ENCODE results near the gene MAGI1. TPM values are rescaled to one million over a fixed set of nuclear protein-coding genes. Genes with fewer than 3 reads are reported as not detected.
"Not testable (repeated sequence)": the region's sequence is repeated elsewhere in the genome, so short reads cannot be mapped to it uniquely, and the experiment has no call there.

Gene MAGI1
- total RNA-seq, 2 donors from 2014 or later: 0.39 TPM; not detected in 1

- H3K36me3 Mint-ChIP-seq: no peaks in the 10 kb centered on the region
- ATAC-seq: no peak
- H3K9me3 Mint-ChIP-seq: no peaks in the 10 kb centered on the region
- H3K27ac Mint-ChIP-seq: no peak overlapping the region
- DNase-seq (ENCODE audit: low spot score in 2 of 2): no peak
Observed at GRCh38 chr3:65745306-65745705, 293.4 kb downstream of the MAGI1 start.

GRCh38 chr3:65742914-65743313 lies 295.8 kb downstream of the MAGI1 start:
- ATAC-seq: no peak
- no peak overlapping the region for H3K27ac Mint-ChIP-seq
- H3K9me3 Mint-ChIP-seq: no peaks in the 10 kb centered on the region
- no peaks in the 10 kb centered on the region for H3K36me3 Mint-ChIP-seq
- DNase-seq (ENCODE audit: low spot score in 2 of 2): no peak

- no peak for DNase-seq (ENCODE audit: low spot score in 2 of 2)
- no peaks in the 10 kb centered on the region for H3K36me3 Mint-ChIP-seq
- no peak for ATAC-seq
- no peaks in the 10 kb centered on the region for H3K9me3 Mint-ChIP-seq
- no peak overlapping the region for H3K27ac Mint-ChIP-seq
Observed at GRCh38 chr3:65741540-65741939, 297.2 kb downstream of the MAGI1 start.

- ATAC-seq: no peak
- no peak for DNase-seq (ENCODE audit: low spot score in 2 of 2)
- Mint-ChIP-seq H3K27ac (no peak overlapping the region), H3K9me3 (no peaks in the 10 kb centered on the region), H3K36me3 (no peaks in the 10 kb centered on the region)
Observed at GRCh38 chr3:65739901-65740541, 298.7 kb downstream of the MAGI1 start.

- Mint-ChIP-seq H3K9me3 (no peaks in the 10 kb centered on the region), H3K36me3 (no peaks in the 10 kb centered on the region), H3K27ac (no peak overlapping the region)
- ATAC-seq (no peak), DNase-seq (ENCODE audit: low spot score in 2 of 2) (no peak)
Observed at GRCh38 chr3:65734792-65735191, 303.9 kb downstream of the MAGI1 start.

- ATAC-seq (no peak), DNase-seq (ENCODE audit: low spot score in 2 of 2) (no peak)
- no peaks in the 10 kb centered on the region for H3K9me3 Mint-ChIP-seq
- H3K27ac Mint-ChIP-seq: no peak overlapping the region
- no peaks in the 10 kb centered on the region for H3K36me3 Mint-ChIP-seq
Observed at GRCh38 chr3:65734382-65734781, 304.3 kb downstream of the MAGI1 start.

- Mint-ChIP-seq H3K9me3 (no peaks in the 10 kb centered on the region), H3K27ac (no peak overlapping the region), H3K36me3 (no peaks in the 10 kb centered on the region)
- DNase-seq (ENCODE audit: low spot score in 2 of 2): no peak
- ATAC-seq: no peak
Observed at GRCh38 chr3:65733459-65733858, 305.3 kb downstream of the MAGI1 start.

GRCh38 chr3:65732051-65732935 lies 306.4 kb downstream of the MAGI1 start:
- no peaks in the 10 kb centered on the region for H3K9me3 Mint-ChIP-seq
- H3K27ac Mint-ChIP-seq: no peak overlapping the region
- no peaks in the 10 kb centered on the region for H3K36me3 Mint-ChIP-seq
- peak in 1 of 2 donors; percentile 10 for DNase-seq (ENCODE audit: low spot score in 2 of 2)
- peak in 1 of 2 donors; percentile 51 for ATAC-seq

- DNase-seq (ENCODE audit: low spot score in 2 of 2): no peak
- ATAC-seq: no peak
- H3K36me3 Mint-ChIP-seq: no peaks in the 10 kb centered on the region
- no peaks in the 10 kb centered on the region for H3K9me3 Mint-ChIP-seq
- H3K27ac Mint-ChIP-seq: no peak overlapping the region
Observed at GRCh38 chr3:65730449-65730848, 308.3 kb downstream of the MAGI1 start.

- DNase-seq (ENCODE audit: low spot score in 2 of 2): no peak
- no peak for ATAC-seq
- Mint-ChIP-seq H3K36me3 (no peaks in the 10 kb centered on the region), H3K27ac (no peak overlapping the region), H3K9me3 (no peaks in the 10 kb centered on the region)
Observed at GRCh38 chr3:65729973-65730372, 308.7 kb downstream of the MAGI1 start.

GRCh38 chr3:65729555-65729954 lies 309.2 kb downstream of the MAGI1 start:
- Mint-ChIP-seq H3K9me3 (no peaks in the 10 kb centered on the region), H3K27ac (no peak overlapping the region), H3K36me3 (no peaks in the 10 kb centered on the region)
- ATAC-seq (no peak), DNase-seq (ENCODE audit: low spot score in 2 of 2) (no peak)

- DNase-seq (ENCODE audit: low spot score in 2 of 2): no peak
- no peak overlapping the region for H3K27ac Mint-ChIP-seq
- H3K9me3 Mint-ChIP-seq: no peaks in the 10 kb centered on the region
- no peak for ATAC-seq
- H3K36me3 Mint-ChIP-seq: no peaks in the 10 kb centered on the region
Observed at GRCh38 chr3:65728138-65728537, 310.6 kb downstream of the MAGI1 start.

GRCh38 chr3:65723985-65724384 lies 314.7 kb downstream of the MAGI1 start:
- H3K9me3 Mint-ChIP-seq: no peaks in the 10 kb centered on the region
- no peak for DNase-seq (ENCODE audit: low spot score in 2 of 2)

GRCh38 chr3:65723011-65723410 lies 315.7 kb downstream of the MAGI1 start:
- DNase-seq (ENCODE audit: low spot score in 2 of 2) (no peak), ATAC-seq (no peak)
- no peaks in the 10 kb centered on the region for H3K36me3 Mint-ChIP-seq
- H3K27ac Mint-ChIP-seq: no peak overlapping the region
- no peaks in the 10 kb centered on the region for H3K9me3 Mint-ChIP-seq

More at GRCh38 chr3:65723985-65724384, 314.7 kb downstream of the MAGI1 start:
- no peak overlapping the region for H3K27ac Mint-ChIP-seq
- ATAC-seq: no peak
- no peaks in the 10 kb centered on the region for H3K36me3 Mint-ChIP-seq

GRCh38 chr3:65720989-65721737 lies 317.6 kb downstream of the MAGI1 start:
- DNase-seq (ENCODE audit: low spot score in 2 of 2) (no peak), ATAC-seq (no peak)
- Mint-ChIP-seq H3K36me3 (no peaks in the 10 kb centered on the region), H3K27ac (no peak overlapping the region), H3K9me3 (no peaks in the 10 kb centered on the region)

- not testable (repeated sequence) for ATAC-seq; H3K27ac Mint-ChIP-seq; DNase-seq (ENCODE audit: low spot score in 2 of 2); H3K36me3 Mint-ChIP-seq; H3K9me3 Mint-ChIP-seq
Observed at GRCh38 chr3:65719639-65720038, 319.1 kb downstream of the MAGI1 start.

- Mint-ChIP-seq H3K27ac (no peak overlapping the region), H3K36me3 (no peaks in the 10 kb centered on the region), H3K9me3 (no peaks in the 10 kb centered on the region)
- ATAC-seq (no peak), DNase-seq (ENCODE audit: low spot score in 2 of 2) (no peak)
Observed at GRCh38 chr3:65717676-65718346, 320.9 kb downstream of the MAGI1 start.
